T-helper 1 cell (primary cell): Measurements from ENCODE around the gene IMPDH1.
A peak's percentile ranks its signal among the peaks of the same experiment; 100 is the strongest.
"Not testable (repeated sequence)": the region's sequence is repeated elsewhere in the genome, so short reads cannot be mapped to it uniquely, and the experiment has no call there.

ENCODE experiments used
- DNase-seq, 5 donors: peaks; one replicate each; pipeline ENCODE4 v3.0.0-alpha.2; 2012 to 2020
- total RNA-seq, 4 donors: gene quantifications; one replicate each; lab custom pipeline; 2026; lab: John Stamatoyannopoulos, UW

Gene IMPDH1
- total RNA-seq, result 35.8 to 44.0 (median 37.9) reads per million in 4 donors

- DNase-seq, result peak; percentile 78 to 83 (median 80)
Measured at GRCh38 chr7:128409596-128410450, at the start of gene IMPDH1. Gene IMPDH1 (minus strand): TSS chr7:128409982. CDS start chr7:128409901, 81 bp downstream.

- peak; percentile 38 to 75 (median 53) for DNase-seq
Measured at GRCh38 chr7:128459394-128459878, 49.7 kb upstream of the IMPDH1 start.

- DNase-seq, result no peak
Measured at GRCh38 chr7:128458956-128459355, 49.2 kb upstream of the IMPDH1 start.

- DNase-seq, result not testable (repeated sequence)
Measured at GRCh38 chr7:128457385-128457784, 47.6 kb upstream of the IMPDH1 start.

GRCh38 chr7:128456255-128456725, 46.5 kb upstream of the IMPDH1 start:
- no peak for DNase-seq

- peak; percentile 87 to 96 (median 92) for DNase-seq
Measured at GRCh38 chr7:128455543-128456254, 45.9 kb upstream of the IMPDH1 start, which contains the start of gene HILPDA. Gene HILPDA (plus strand): TSS chr7:128455878. CDS start chr7:128457269, 1,391 bp downstream.

GRCh38 chr7:128454808-128455542, 45.2 kb upstream of the IMPDH1 start:
- DNase-seq, result no peak

GRCh38 chr7:128453836-128454804, 44.3 kb upstream of the IMPDH1 start:
- no peak for DNase-seq

GRCh38 chr7:128452552-128452951, 42.8 kb upstream of the IMPDH1 start:
- no peak for DNase-seq

- no peak for DNase-seq
Measured at GRCh38 chr7:128450913-128451312, 41.1 kb upstream of the IMPDH1 start.

GRCh38 chr7:128450409-128450808, 40.6 kb upstream of the IMPDH1 start:
- no peak for DNase-seq

GRCh38 chr7:128448751-128449302, 39.0 kb upstream of the IMPDH1 start:
- no peak for DNase-seq

- DNase-seq, result no peak
Measured at GRCh38 chr7:128447941-128448564, 38.3 kb upstream of the IMPDH1 start.

GRCh38 chr7:128446306-128446705, 36.5 kb upstream of the IMPDH1 start:
- no peak for DNase-seq

GRCh38 chr7:128443831-128444600, 34.2 kb upstream of the IMPDH1 start:
- DNase-seq, result no peak

GRCh38 chr7:128442356-128442755, 32.6 kb upstream of the IMPDH1 start:
- no peak for DNase-seq

- no peak for DNase-seq
Measured at GRCh38 chr7:128437426-128438332, 27.9 kb upstream of the IMPDH1 start.

- DNase-seq, result no peak
Measured at GRCh38 chr7:128435327-128435686, 25.5 kb upstream of the IMPDH1 start.
